Aorta (tissue), 5 donors: Measurements from ENCODE around the gene PTPN22. TPM values are rescaled to one million over a fixed set of nuclear protein-coding genes. Genes with fewer than 3 reads are reported as not detected.
A peak's percentile ranks its signal among the peaks of the same experiment; 100 is the strongest.

Experiments
- ATAC-seq: fragments of 200-7000 bp; cut with Tn5 transposase; one replicate; pipeline ENCODE4 v1.9.1; 2022; ENCODE audit warnings: moderate library complexity; ENCODE audit not compliant: low FRiP score
- DNase-seq, 2 donors: peaks; one replicate each; pipeline ENCODE4 v3.0.0-alpha.2; 2020
- H3K27ac ChIP-seq, 2 donors: one replicate each; pipeline ENCODE4 v1.5.1; 2013; ENCODE audit warnings: low read length in 2 of 2, mild to moderate bottlenecking in 2 of 2, moderate library complexity in 2 of 2, control low read depth in 1 of 2, inconsistent platforms in 1 of 2, low read depth in 1 of 2
- H3K27me3 ChIP-seq, 2 donors: one replicate each; pipeline ENCODE4 v1.6.1; 2013; ENCODE audit warnings: control low read depth in 1 of 2, low read length in 1 of 2, mild to moderate bottlenecking in 1 of 2, moderate library complexity in 1 of 2; ENCODE audit not compliant: insufficient read depth in 2 of 2, control insufficient read depth in 1 of 2
- H3K36me3 ChIP-seq, 2 donors: one replicate each; pipeline ENCODE4 v1.6.1; 2013; ENCODE audit warnings: control low read depth in 1 of 2, low read length in 1 of 2, mild to moderate bottlenecking in 1 of 2; ENCODE audit not compliant: insufficient read depth in 2 of 2, control insufficient read depth in 1 of 2
- H3K4me1 ChIP-seq, 2 donors: one replicate each; pipeline ENCODE4 v1.6.1; 2013; ENCODE audit warnings: low read length in 2 of 2, control low read depth in 1 of 2, mild to moderate bottlenecking in 1 of 2, moderate library complexity in 1 of 2; ENCODE audit not compliant: insufficient read depth in 2 of 2, control insufficient read depth in 1 of 2
- H3K4me3 ChIP-seq, 2 donors: one replicate each; pipeline ENCODE4 v1.5.1; 2013; ENCODE audit warnings: low read length in 2 of 2, control low read depth in 1 of 2, mild to moderate bottlenecking in 1 of 2
- H3K9me3 ChIP-seq: one replicate; pipeline ENCODE4 v1.6.1; 2013; ENCODE audit warnings: mild to moderate bottlenecking, low read length; ENCODE audit not compliant: control insufficient read depth
- WGBS, 2 donors: extraction: QIAGEN DNeasy Blood & Tissue Kit; methylation state at CpG; one replicate each; pipeline ENCODE4 v1.1.7; 2013; 5-methylcytosine and 5-hydroxymethylcytosine counted together
- intact Hi-C, 2 donors: fragments of 100-400 bp; cut with DNase I; formaldehyde crosslinking; loops; one replicate each; pipeline versions ENCODE4 v1.14.2 to v1.15.0; 2022
- polyA plus RNA-seq, 2 donors: library from polyadenylated mRNA; stranded (reverse); fragments of 200-250 nt; gene quantifications; one replicate each; pipeline ENCODE4 v1.2.3, GENCODE V29; 2013
- total RNA-seq, 2 donors: library from RNA; stranded (reverse); fragmentation: NEBNext Ultra II Directional; extraction: Animal tissue kit (Norgen Biotek cat#: 25700); gene quantifications; one replicate each; pipeline ENCODE4 v1.2.1, GENCODE V29; 2021
- donor health status: healthy with polysubstance abuse.
- donor health status: Bipolar disorder and iron deficiency.
- donor health status: DM: no; HTN: no; CAD: no.
- donor health status: DM: no; HTN: no; CAD: no.
- donor health status: DM: yes; HTN: yes; CAD: no.

The PTPN22 gene
- total and polyA plus RNA-seq, 4 donors: 0.50 to 6.7 (median 2.6) TPM

DNA sequence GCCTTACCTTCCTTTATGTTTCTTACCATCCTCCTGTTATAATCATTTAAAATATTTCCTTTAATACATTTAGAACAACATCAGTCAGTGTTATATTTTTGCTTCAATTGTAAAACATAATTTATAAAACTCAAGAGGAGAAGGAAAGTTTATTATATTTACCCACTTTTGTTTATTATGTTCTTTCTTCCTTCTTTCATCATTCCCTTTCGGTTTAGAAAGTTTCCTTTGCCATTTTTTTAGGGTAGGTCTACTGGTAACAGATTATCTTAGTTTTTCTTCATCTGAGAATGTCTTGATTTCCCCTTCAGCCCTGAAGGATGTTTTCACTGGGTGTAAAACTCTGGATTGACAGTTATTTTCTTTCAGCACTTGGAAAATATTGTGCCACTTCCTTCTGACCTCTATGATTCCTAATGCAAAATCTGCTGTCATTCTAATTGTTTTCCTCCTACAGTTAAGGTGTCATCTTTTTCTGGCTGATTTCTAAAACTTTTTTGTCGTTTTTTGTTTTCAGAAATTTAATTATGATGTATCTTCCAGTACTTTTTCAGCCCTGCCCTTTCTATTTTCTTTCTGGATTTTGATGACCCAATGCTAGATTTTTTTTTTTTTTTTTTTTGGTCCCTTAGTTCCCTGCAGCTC lies 25.0 kb downstream of the PTPN22 start:
- H3K27me3 ChIP-seq: no peaks in the 10 kb centered on the region
- H3K27ac ChIP-seq: no peak overlapping the region
- H3K36me3 ChIP-seq: no peaks in the 10 kb centered on the region
- DNase-seq: no peak
- H3K4me3 ChIP-seq: no peak overlapping the region
- H3K4me1 ChIP-seq: no peaks in the 10 kb centered on the region
- H3K9me3 ChIP-seq: no peaks in the 10 kb centered on the region
- WGBS, 2 donors: 72 to 76% methylated on average over 2 of the region's 2 CpGs
- intact Hi-C loops: no loop called here
- ATAC-seq: no peak

GRCh38 chr1:113836534-113836933 lies 35.0 kb downstream of the PTPN22 start:
- Histone ChIP-seq H3K27ac (no peak overlapping the region), H3K4me3 (no peak overlapping the region), H3K4me1 (no peaks in the 10 kb centered on the region), H3K9me3 (no peaks in the 10 kb centered on the region), H3K36me3 (no peaks in the 10 kb centered on the region), H3K27me3 (no peaks in the 10 kb centered on the region)
- ATAC-seq: no peak
- DNase-seq: no peak
- 98 to 100% methylated on average over 1 of the region's 1 CpG for WGBS, 2 donors
- intact Hi-C loops: loop anchor here (5.0 to 10.0 kb wide), 4 partner anchors 61 to 448 kb away; partner anchors contain the start of gene HIPK1 (in 1 of the 2)

DNA sequence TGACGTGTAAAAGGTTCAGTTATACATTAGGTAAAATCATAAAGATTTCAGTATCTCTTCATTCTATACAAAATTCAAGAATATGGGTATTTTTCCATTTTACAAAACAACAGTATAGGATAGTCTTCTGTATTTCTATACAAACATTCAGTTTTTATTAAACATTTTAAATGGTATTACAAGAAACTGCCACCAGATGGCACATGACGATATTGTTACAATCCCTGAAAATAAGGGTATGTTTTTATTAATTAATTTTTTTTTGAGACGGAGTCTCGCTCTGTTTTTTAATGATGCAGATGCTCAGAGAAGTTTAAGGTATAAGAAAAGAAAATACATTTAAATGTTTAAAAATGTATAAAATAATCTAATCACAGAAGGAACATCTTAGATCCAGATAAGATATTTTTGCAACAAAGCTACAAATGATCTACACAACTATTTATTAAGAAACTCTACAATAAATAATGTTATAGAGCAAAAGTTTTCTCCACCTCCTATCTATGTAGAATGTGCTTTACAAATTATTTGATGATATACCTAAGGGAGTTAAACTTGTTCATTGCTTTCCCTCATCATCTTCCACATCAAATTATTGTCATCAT lies 35.7 kb downstream of the PTPN22 start:
- Histone ChIP-seq H3K4me1 (no peaks in the 10 kb centered on the region), H3K27ac (no peak overlapping the region), H3K36me3 (no peaks in the 10 kb centered on the region), H3K27me3 (no peaks in the 10 kb centered on the region), H3K9me3 (no peaks in the 10 kb centered on the region), H3K4me3 (no peak overlapping the region)
- intact Hi-C loops: loop anchor here (5.0 to 10.0 kb wide), 4 partner anchors 62 to 449 kb away; partner anchors contain the start of gene HIPK1 (in 1 of the 2)
- ATAC-seq (peak; percentile 44), DNase-seq (no peak)
- 12% methylated on average over 4 of the region's 4 CpGs for WGBS, 2 donors

GRCh38 chr1:113834716-113835115 lies 36.8 kb downstream of the PTPN22 start:
- no peaks in the 10 kb centered on the region for H3K27me3 ChIP-seq
- H3K4me3 ChIP-seq: no peak overlapping the region
- ATAC-seq (no peak), DNase-seq (no peak)
- no peaks in the 10 kb centered on the region for H3K4me1 ChIP-seq
- H3K27ac ChIP-seq: no peak overlapping the region
- H3K9me3 ChIP-seq: no peaks in the 10 kb centered on the region
- intact Hi-C loops: loop anchor here (5.0 to 10.0 kb wide), 4 partner anchors 63 to 450 kb away; partner anchors contain the start of gene HIPK1 (in 1 of the 2)
- no peaks in the 10 kb centered on the region for H3K36me3 ChIP-seq
- 89 to 94% methylated on average over 2 of the region's 2 CpGs for WGBS, 2 donors

DNA sequence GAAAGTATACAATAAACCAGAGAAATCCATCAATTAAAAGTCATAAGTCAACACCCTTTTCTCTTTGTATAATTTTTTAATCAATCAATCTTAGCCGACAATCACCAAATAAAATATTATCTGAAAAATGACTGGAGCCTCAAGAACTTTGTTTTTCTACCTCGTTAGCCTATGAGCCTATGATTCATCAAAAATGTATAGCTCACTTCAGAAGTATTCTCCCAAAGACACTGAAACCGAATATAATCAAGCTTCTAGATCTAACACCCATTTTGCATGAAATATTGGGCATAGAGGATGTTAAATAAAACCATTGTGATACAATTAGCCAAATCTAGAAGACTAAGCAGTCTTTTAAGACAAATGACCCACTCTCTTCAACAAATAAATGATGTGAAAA lies 41.5 kb downstream of the PTPN22 start:
- intact Hi-C loops: loop anchor here in 1 of 2 donors (10.0 kb wide), 2 partner anchors 95 to 455 kb away; partner anchors contain the start of gene HIPK1

GRCh38 chr1:113821916-113822315 lies 49.6 kb downstream of the PTPN22 start:
- Histone ChIP-seq H3K9me3 (no peaks in the 10 kb centered on the region), H3K27ac (no peak overlapping the region), H3K27me3 (no peaks in the 10 kb centered on the region), H3K36me3 (no peaks in the 10 kb centered on the region), H3K4me1 (no peaks in the 10 kb centered on the region), H3K4me3 (no peak overlapping the region)
- DNase-seq: no peak
- no peak for ATAC-seq
- 32 to 53% methylated on average over 1 of the region's 1 CpG for WGBS, 2 donors
- intact Hi-C loops: no loop called here

More for the DNA sequence above, 41.5 kb downstream of the PTPN22 start:
- Histone ChIP-seq H3K4me3 (no peak overlapping the region), H3K9me3 (no peaks in the 10 kb centered on the region), H3K4me1 (no peaks in the 10 kb centered on the region), H3K27me3 (no peaks in the 10 kb centered on the region), H3K36me3 (no peaks in the 10 kb centered on the region), H3K27ac (no peak overlapping the region)
- ATAC-seq (no peak), DNase-seq (no peak)
- 65% methylated on average over 3 of the region's 3 CpGs for WGBS, 2 donors

- no peaks in the 10 kb centered on the region for H3K27me3 ChIP-seq
- H3K4me3 ChIP-seq: no peak overlapping the region
- H3K4me1 ChIP-seq: no peaks in the 10 kb centered on the region
- H3K27ac ChIP-seq: no peak overlapping the region
- 92 to 95% methylated on average over 2 of the region's 2 CpGs for WGBS, 2 donors
- no peak for ATAC-seq
- no peaks in the 10 kb centered on the region for H3K36me3 ChIP-seq
- DNase-seq: no peak
- intact Hi-C loops: loop anchor here in 1 of 2 donors (5.0 kb wide), 1 partner anchor 84 kb away; the partner anchor contains the start of gene AP4B1
- H3K9me3 ChIP-seq: no peaks in the 10 kb centered on the region
Observed at GRCh38 chr1:113818578-113818977, 52.9 kb downstream of the PTPN22 start.

DNA sequence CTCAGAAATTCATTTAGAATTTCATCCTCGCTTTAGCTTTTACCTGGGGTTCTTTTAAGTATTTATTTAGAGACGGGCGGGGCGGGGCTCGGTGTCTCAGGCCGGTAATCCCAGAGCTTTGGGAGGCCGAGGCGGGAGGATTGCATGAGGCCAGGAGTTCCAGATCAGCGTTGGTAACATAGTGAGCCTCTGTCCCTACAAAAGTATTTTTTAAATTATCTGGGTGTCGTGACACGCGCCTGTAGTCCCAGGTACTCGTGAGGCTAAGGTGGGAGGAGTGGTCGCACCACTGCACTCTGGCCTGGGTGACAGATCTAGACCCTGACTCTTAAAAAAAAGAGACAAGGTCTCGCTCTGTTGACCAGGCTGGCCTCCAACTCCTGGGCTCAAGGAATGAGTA lies 58.3 kb downstream of the PTPN22 start:
- H3K9me3 ChIP-seq: no peaks in the 10 kb centered on the region
- intact Hi-C loops: loop anchor here in 1 of 2 donors (5.0 kb wide), 1 partner anchor 51 kb away; no protein-coding TSS in a partner anchor
- H3K36me3 ChIP-seq: no peaks in the 10 kb centered on the region
- H3K4me3 ChIP-seq: no peak overlapping the region
- 93 to 97% methylated on average over 15 of the region's 15 CpGs for WGBS, 2 donors
- no peak for ATAC-seq
- no peak for DNase-seq
- H3K27me3 ChIP-seq: no peaks in the 10 kb centered on the region
- H3K4me1 ChIP-seq: peaks cover 0 to 1% of the 10 kb centered on the region in 2 donors
- no peak overlapping the region for H3K27ac ChIP-seq
